Transverse colon (tissue), 4 donors: Measurements from ENCODE around the gene TSPAN8. TPM values are rescaled to one million over a fixed set of nuclear protein-coding genes. Genes with fewer than 3 reads are reported as not detected.

Source experiments
- DNase-seq: peaks from one replicate; pipeline ENCODE4 v3.0.0-alpha.2; 2019
- H3K27ac ChIP-seq, 4 donors: fragments of 200-600 bp; sonication (generic); 2 replicates each; pipeline ENCODE4 v1.5.1; 2016 to 2018; ENCODE audit warnings: inconsistent platforms in 4 of 4
- H3K27me3 ChIP-seq: fragments of 200-600 bp; sonication (generic); 2 replicates; pipeline ENCODE4 v1.5.1; 2017; ENCODE audit warnings: inconsistent platforms
- H3K36me3 ChIP-seq, 4 donors: fragments of 200-600 bp; sonication (generic); 2 replicates each; pipeline ENCODE4 v1.5.1; 2017 to 2019; ENCODE audit warnings: inconsistent platforms in 4 of 4
- H3K4me1 ChIP-seq, 4 donors: fragments of 200-600 bp; sonication (generic); 2 replicates each; pipeline ENCODE4 v1.5.1; 2017 to 2020; ENCODE audit warnings: inconsistent platforms in 4 of 4
- H3K4me3 ChIP-seq, 4 donors: fragments of 200-600 bp; sonication (generic); 1 replicate in 1 of 4; 2 replicates in 3 of 4; pipeline versions ENCODE4 v1.5.1 to v1.6.1; 2017 to 2019; ENCODE audit warnings: inconsistent platforms in 4 of 4
- H3K9me3 ChIP-seq, 2 donors: fragments of 200-600 bp; sonication (generic); 2 replicates each; pipeline ENCODE4 v1.5.1; 2017 to 2019; ENCODE audit warnings: inconsistent platforms in 2 of 2
- EP300 ChIP-seq: sonication (generic); formaldehyde crosslinking; IDR thresholded peaks from one replicate; pipeline ENCODE4 v1.6.1; 2017; ENCODE audit warnings: antibody characterized with exemption, low read depth
- POLR2A ChIP-seq: fragments of 450-650 bp; IDR thresholded peaks from one replicate; pipeline ENCODE4 v1.6.1; 2016; ENCODE audit warnings: antibody characterized with exemption, mild to moderate bottlenecking, moderate library complexity
- POLR2AphosphoS5 ChIP-seq, 3 donors: sonication (generic); formaldehyde crosslinking; IDR thresholded peaks; one replicate each; pipeline ENCODE4 v1.6.1; 2016; ENCODE audit warnings: antibody characterized with exemption in 3 of 3
- WGBS, 2 donors: methylation state at CpG; one replicate each; pipeline ENCODE4 v1.1.5; 2018; ENCODE audit warnings: low coverage in 1 of 2; 5-methylcytosine and 5-hydroxymethylcytosine counted together
- in situ Hi-C, 4 donors: fragments of 200-750 bp; cut with MboI; loops; one replicate each; pipeline versions ENCODE4 v1.15.0 to v1.15.1; 2017; ENCODE audit warnings: low sequenced_read_pairs in 3 of 4, low pct_ligation_motif_present in 1 of 4, low pct_unique_long_range_greater_than_20kb in 1 of 4
- intact Hi-C: fragments of 100-400 bp; cut with DNase I; formaldehyde crosslinking; loops from one replicate; pipeline ENCODE4 v1.15.1; 2023; ENCODE audit warnings: low total_unique reads
- total RNA-seq, 4 donors: library from RNA; depleted of rRNA; stranded (reverse); fragments of >200 nt; gene quantifications; one replicate each; pipeline ENCODE4 v1.1.0, GENCODE V29; 2016
- TF ChIP-seq, protein P1 (sequence below), 5 experiments: fragments of 200-600 bp in 3 of 5; fragments of 450-650 bp in 2 of 5; sonication (generic) in 3 of 5; IDR thresholded peaks; 1 replicate in 2 of 5; 2 replicates in 3 of 5; pipeline ENCODE4 v1.5.1; 2016 to 2017; ENCODE audit warnings: antibody characterized with exemption in 5 of 5, inconsistent platforms in 3 of 5, mild to moderate bottlenecking in 2 of 5, moderate library complexity in 1 of 5

TSPAN8 gene
- total RNA-seq, 4 donors from 2014 or later: 217 to 1,195 (median 646) TPM

DNA sequence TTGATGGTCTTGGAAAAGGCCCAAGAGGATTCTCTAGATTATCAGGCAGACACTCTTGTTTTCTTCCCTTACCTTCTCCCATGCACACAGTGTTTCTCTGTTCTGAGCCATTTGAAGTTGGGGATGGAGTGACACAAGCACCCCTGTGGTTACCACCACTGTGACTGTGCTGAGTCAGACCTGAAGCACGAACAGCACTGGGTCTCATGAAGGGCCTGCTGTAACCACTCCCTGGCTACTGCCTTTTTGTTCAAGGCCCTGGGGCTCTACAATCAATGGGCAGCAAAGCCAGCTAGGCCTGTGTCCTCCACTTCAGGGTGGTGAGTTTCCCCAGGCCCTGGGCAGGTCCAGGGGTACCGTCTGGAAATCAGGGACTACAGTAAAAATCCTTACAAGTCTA lies 65.5 kb downstream of the TSPAN8 start:
- H3K4me1 ChIP-seq: no peaks in the 10 kb centered on the region
- no peak overlapping the region for H3K4me3 ChIP-seq
- peaks cover 0 to 7% of the 10 kb centered on the region in 2 donors for H3K9me3 ChIP-seq
- no peaks in the 10 kb centered on the region for H3K27me3 ChIP-seq
- H3K36me3 ChIP-seq: no peaks in the 10 kb centered on the region
- intact Hi-C loops (no loop called here), in situ Hi-C loops (no loop called here)
- TF ChIP-seq, protein P1, sequence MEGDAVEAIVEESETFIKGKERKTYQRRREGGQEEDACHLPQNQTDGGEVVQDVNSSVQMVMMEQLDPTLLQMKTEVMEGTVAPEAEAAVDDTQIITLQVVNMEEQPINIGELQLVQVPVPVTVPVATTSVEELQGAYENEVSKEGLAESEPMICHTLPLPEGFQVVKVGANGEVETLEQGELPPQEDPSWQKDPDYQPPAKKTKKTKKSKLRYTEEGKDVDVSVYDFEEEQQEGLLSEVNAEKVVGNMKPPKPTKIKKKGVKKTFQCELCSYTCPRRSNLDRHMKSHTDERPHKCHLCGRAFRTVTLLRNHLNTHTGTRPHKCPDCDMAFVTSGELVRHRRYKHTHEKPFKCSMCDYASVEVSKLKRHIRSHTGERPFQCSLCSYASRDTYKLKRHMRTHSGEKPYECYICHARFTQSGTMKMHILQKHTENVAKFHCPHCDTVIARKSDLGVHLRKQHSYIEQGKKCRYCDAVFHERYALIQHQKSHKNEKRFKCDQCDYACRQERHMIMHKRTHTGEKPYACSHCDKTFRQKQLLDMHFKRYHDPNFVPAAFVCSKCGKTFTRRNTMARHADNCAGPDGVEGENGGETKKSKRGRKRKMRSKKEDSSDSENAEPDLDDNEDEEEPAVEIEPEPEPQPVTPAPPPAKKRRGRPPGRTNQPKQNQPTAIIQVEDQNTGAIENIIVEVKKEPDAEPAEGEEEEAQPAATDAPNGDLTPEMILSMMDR (IDR thresholded peaks at IDR 0.05): no peak
- TF ChIP-seq EP300 (no peak), POLR2AphosphoS5 (IDR thresholded peaks at IDR 0.05) (no peak), POLR2A (no peak)
- no peak for DNase-seq
- 74 to 100% methylated on average over 1 to 2 of the region's 2 CpGs for WGBS, 2 donors
- no peak overlapping the region for H3K27ac ChIP-seq

DNA sequence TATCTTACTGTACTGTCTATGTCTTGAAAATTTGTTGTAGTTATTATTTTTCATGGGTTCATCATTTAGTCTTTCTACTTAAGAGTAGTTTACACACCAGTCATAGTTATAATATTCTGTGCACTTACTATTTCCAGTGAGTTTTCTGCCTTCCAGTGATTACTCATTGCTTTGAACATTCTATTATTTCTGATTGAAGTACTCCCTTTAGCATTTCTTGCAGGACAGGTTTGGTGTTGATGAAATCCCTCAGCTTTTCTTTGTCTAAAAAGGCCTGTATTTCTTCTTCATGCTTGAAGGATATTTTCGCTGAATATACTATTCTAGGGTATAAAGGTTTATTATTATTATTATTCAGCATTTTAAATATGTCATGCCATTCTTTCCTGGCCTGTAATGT lies 66.8 kb downstream of the TSPAN8 start:
- Histone ChIP-seq H3K36me3 (no peaks in the 10 kb centered on the region), H3K27ac (no peak overlapping the region), H3K27me3 (no peaks in the 10 kb centered on the region), H3K4me3 (no peak overlapping the region), H3K4me1 (no peaks in the 10 kb centered on the region), H3K9me3 (peaks cover 0 to 7% of the 10 kb centered on the region in 2 donors)
- no peak for DNase-seq
- in situ Hi-C loops: no loop called here
- TF ChIP-seq, protein P1 (IDR thresholded peaks at IDR 0.05): no peak
- TF ChIP-seq POLR2AphosphoS5 (IDR thresholded peaks at IDR 0.05) (no peak), POLR2A (no peak), EP300 (no peak)
- intact Hi-C loops: no loop called here
- 64 to 71% methylated on average over 1 of the region's 1 CpG for WGBS, 2 donors

DNA sequence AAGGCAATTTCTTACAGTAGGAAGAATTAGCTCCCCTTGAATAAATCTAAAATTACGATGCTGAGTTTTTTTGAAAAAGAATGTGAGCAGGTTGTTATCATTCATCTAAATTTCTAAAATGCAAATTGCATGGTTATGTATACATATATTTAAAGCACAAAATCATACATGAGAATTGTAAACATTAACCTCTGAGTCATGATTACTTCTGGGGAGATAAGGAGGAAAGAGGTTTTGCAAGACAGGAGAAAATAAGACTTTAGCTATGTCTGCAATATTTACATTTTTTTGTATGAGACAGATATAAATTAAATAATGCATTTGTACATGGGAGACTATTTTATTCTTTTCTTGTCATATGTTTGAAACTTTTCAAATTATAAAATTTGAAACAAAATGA lies 72.2 kb downstream of the TSPAN8 start:
- Histone ChIP-seq H3K36me3 (no peaks in the 10 kb centered on the region), H3K4me1 (no peaks in the 10 kb centered on the region), H3K9me3 (peaks cover 0 to 7% of the 10 kb centered on the region in 2 donors), H3K27me3 (no peaks in the 10 kb centered on the region), H3K27ac (no peak overlapping the region), H3K4me3 (no peak overlapping the region)
- no peak for TF ChIP-seq POLR2A
- no peak for TF ChIP-seq POLR2AphosphoS5 (IDR thresholded peaks at IDR 0.05)
- TF ChIP-seq EP300: no peak
- TF ChIP-seq, protein P1 (IDR thresholded peaks at IDR 0.05): no peak
- no peak for DNase-seq
- in situ Hi-C loops (no loop called here), intact Hi-C loops (no loop called here)
- 69 to 92% methylated on average over 1 of the region's 1 CpG for WGBS, 2 donors

DNA sequence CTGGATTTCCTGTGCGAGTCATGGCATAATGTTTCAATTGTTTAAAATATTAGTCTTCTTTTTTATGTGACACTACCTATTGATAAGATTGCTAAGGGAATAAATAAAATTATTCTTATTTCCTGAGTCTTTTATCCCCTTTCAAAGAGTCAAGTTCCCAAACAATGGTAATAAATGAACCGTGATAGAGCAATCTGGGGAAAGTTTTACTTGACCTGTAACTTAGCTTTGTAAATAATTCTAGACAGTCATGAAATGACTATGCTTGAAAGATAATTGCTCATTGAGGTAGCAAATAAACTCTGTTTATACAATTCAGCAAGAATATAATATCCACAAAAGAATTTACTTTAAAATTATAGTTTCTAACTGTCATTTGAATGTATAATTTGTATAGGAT lies 82.1 kb downstream of the TSPAN8 start:
- TF ChIP-seq POLR2A: no peak
- TF ChIP-seq, protein P1 (IDR thresholded peaks at IDR 0.05): no peak
- no peak for TF ChIP-seq POLR2AphosphoS5 (IDR thresholded peaks at IDR 0.05)
- no peak for TF ChIP-seq EP300
- no peaks in the 10 kb centered on the region for H3K4me1 ChIP-seq
- H3K9me3 ChIP-seq: no peaks in the 10 kb centered on the region
- no peak overlapping the region for H3K27ac ChIP-seq
- 78 to 83% methylated on average over 2 of the region's 2 CpGs for WGBS, 2 donors
- H3K4me3 ChIP-seq: no peak overlapping the region
- intact Hi-C loops: no loop called here
- H3K27me3 ChIP-seq: no peaks in the 10 kb centered on the region
- no peak for DNase-seq
- no peaks in the 10 kb centered on the region for H3K36me3 ChIP-seq
- in situ Hi-C loops: no loop called here

Other genes starting within 250 kb of the TSPAN8 start
- 10 to 100 TPM in 3 of 4 donors, not detected in 1; 13.2 to 50.9 (median 31.4) TPM for gene PTPRR, start 237.3 kb downstream of the TSPAN8 start, total RNA-seq